H1 (cell line): Measurements from ENCODE around the gene NPAT. TPM values are rescaled to one million over a fixed set of nuclear protein-coding genes. Genes with fewer than 3 reads are reported as not detected.

ENCODE experiments used
- CTCF ChIA-PET: fragments of 300-600 bp; sonication (Branson Sonifier 250); formaldehyde crosslinking; loops from one replicate; lab custom pipeline; 2021; ENCODE audit not compliant: partially characterized antibody; lab: Charles Lee
- POLR2A ChIA-PET: fragments of 300-600 bp; sonication (Branson Sonifier 250); formaldehyde crosslinking; loops from one replicate; lab custom pipeline; 2021; ENCODE audit warnings: inconsistent platforms; ENCODE audit not compliant: partially characterized antibody; lab: Charles Lee
- DNase-seq, 2 experiments: peaks; one replicate each; pipeline versions ENCODE4 v3.0.0 to v3.0.0-alpha.2; 2010 to 2022; ENCODE audit warnings: low spot score in 2 of 2, low read depth in 1 of 2, mixed read lengths in 1 of 2
- FAIRE-seq: peaks from 2 replicates; lab custom pipeline; 2011; peaks lifted over from hg19 to GRCh38; lab: Jason Lieb, UNC
- H2AFZ ChIP-seq: 2 replicates; pipeline ENCODE4 v1.8.1; 2012; ENCODE audit warnings: low read length, inconsistent platforms
- H2AK5ac ChIP-seq: 2 replicates; pipeline ENCODE4 v1.6.1; 2013; ENCODE audit warnings: low read depth, low read length
- H2BK120ac ChIP-seq: replicated peaks from 2 replicates; pipeline ENCODE3; 2013; ENCODE audit warnings: low read depth, low read length, inconsistent platforms
- H2BK12ac ChIP-seq: 2 replicates; pipeline ENCODE4 v1.6.1; 2013; ENCODE audit warnings: low read depth, low read length
- H2BK15ac ChIP-seq: 2 replicates; pipeline ENCODE4 v1.6.1; 2013; ENCODE audit warnings: low read length
- H2BK20ac ChIP-seq: 2 replicates; pipeline ENCODE4 v1.6.1; 2013; ENCODE audit warnings: low read length
- H2BK5ac ChIP-seq: 2 replicates; pipeline ENCODE4 v1.6.1; 2013; ENCODE audit warnings: low read depth, low read length
- H3K14ac ChIP-seq: 2 replicates; pipeline ENCODE4 v1.6.1; 2013; ENCODE audit warnings: inconsistent platforms; ENCODE audit not compliant: insufficient read length
- H3K18ac ChIP-seq: 2 replicates; pipeline ENCODE4 v1.6.1; 2013; ENCODE audit warnings: low read length; ENCODE audit errors: extremely low read depth
- H3K23ac ChIP-seq: 2 replicates; pipeline ENCODE4 v1.6.1; 2013; ENCODE audit warnings: inconsistent platforms; ENCODE audit not compliant: insufficient read length
- H3K23me2 ChIP-seq: 2 replicates; pipeline ENCODE4 v1.6.1; 2013; ENCODE audit warnings: low read depth, low read length
- H3K27ac ChIP-seq: 2 replicates; pipeline ENCODE4 v1.6.1; 2011; ENCODE audit warnings: low read depth, low read length, inconsistent platforms
- H3K27me3 ChIP-seq, 4 experiments: replicated peaks in 1 of 4; 1 replicate in 1 of 4; 2 replicates in 3 of 4; pipeline versions ENCODE4 v1.6.1 to v1.8.1; 2011 to 2013; ENCODE audit warnings: low read length in 3 of 4, mild to moderate bottlenecking in 3 of 4, inconsistent platforms in 2 of 4, mixed read lengths in 2 of 4, moderate library complexity in 1 of 4; ENCODE audit not compliant: control insufficient read depth in 3 of 4, insufficient read depth in 3 of 4; ENCODE audit errors: extremely low read depth in 1 of 4
- H3K36me3 ChIP-seq, 4 experiments: 2 replicates each; pipeline versions ENCODE4 v1.6.1 to v1.8.1; 2011 to 2013; ENCODE audit warnings: mild to moderate bottlenecking in 4 of 4, low read length in 3 of 4, moderate library complexity in 2 of 4, control low read depth in 1 of 4, inconsistent platforms in 1 of 4; ENCODE audit not compliant: insufficient read depth in 4 of 4, control insufficient read depth in 2 of 4
- H3K4ac ChIP-seq: replicated peaks from 2 replicates; pipeline ENCODE3; 2013; ENCODE audit warnings: low read length, low read depth, mixed read lengths, inconsistent platforms; ENCODE audit not compliant: insufficient read length
- H3K4me1 ChIP-seq, 4 experiments: replicated peaks in 1 of 4; 1 replicate in 1 of 4; 2 replicates in 3 of 4; pipeline versions ENCODE4 v1.6.1 to v1.8.1; 2011 to 2013; ENCODE audit warnings: low read length in 3 of 4, inconsistent platforms in 2 of 4, mixed read lengths in 1 of 4; ENCODE audit not compliant: insufficient read depth in 4 of 4, control insufficient read depth in 3 of 4
- H3K4me2 ChIP-seq, 2 experiments: 2 replicates each; pipeline versions ENCODE4 v1.6.1 to v1.8.1; 2011 to 2013; ENCODE audit warnings: low read depth in 2 of 2, low read length in 2 of 2, control low read depth in 1 of 2, inconsistent platforms in 1 of 2, mild to moderate bottlenecking in 1 of 2; ENCODE audit not compliant: insufficient read depth in 1 of 2
- H3K4me3 ChIP-seq, 4 experiments: fragments of 200-600, 300-600 bp in 1 of 4; sonication (generic), shearing (Covaris generic), sonication (Bioruptor Twin) in 1 of 4; 2 replicates each; pipeline versions ENCODE4 v1.5.1 to v1.8.1; 2011 to 2016; ENCODE audit warnings: low read length in 4 of 4, low read depth in 3 of 4, control low read depth in 2 of 4, inconsistent platforms in 2 of 4, mild to moderate bottlenecking in 2 of 4, mixed read lengths in 1 of 4, moderate library complexity in 1 of 4; ENCODE audit not compliant: insufficient read depth in 2 of 4; ENCODE audit errors: extremely low read depth in 1 of 4
- H3K56ac ChIP-seq: replicated peaks from 2 replicates; pipeline ENCODE3; 2013; ENCODE audit warnings: low read depth, mild to moderate bottlenecking, mixed read lengths, low read length, inconsistent platforms; ENCODE audit not compliant: insufficient read length
- H3K79me1 ChIP-seq: 2 replicates; pipeline ENCODE4 v1.6.1; 2013; ENCODE audit warnings: low read depth, low read length, control low read depth
- H3K79me2 ChIP-seq, 2 experiments: 2 replicates each; pipeline versions ENCODE4 v1.6.1 to v1.8.1; 2012 to 2013; ENCODE audit warnings: low read length in 2 of 2, mild to moderate bottlenecking in 2 of 2, inconsistent platforms in 1 of 2; ENCODE audit not compliant: insufficient read depth in 2 of 2, control insufficient read depth in 1 of 2
- H3K9ac ChIP-seq, 4 experiments: replicated peaks in 1 of 4; 1 replicate in 1 of 4; 2 replicates in 3 of 4; pipeline versions ENCODE4 v1.6.1 to v1.8.1; 2011 to 2013; ENCODE audit warnings: low read depth in 3 of 4, low read length in 3 of 4, control low read depth in 2 of 4, mild to moderate bottlenecking in 2 of 4, moderate library complexity in 2 of 4, inconsistent platforms in 1 of 4; ENCODE audit errors: extremely low read depth in 1 of 4
- H3K9me3 ChIP-seq, 2 experiments: 2 replicates each; pipeline versions ENCODE4 v1.6.1 to v1.8.1; 2012 to 2013; ENCODE audit warnings: mild to moderate bottlenecking in 2 of 2, moderate library complexity in 2 of 2, control low read depth in 1 of 2, inconsistent platforms in 1 of 2, low read depth in 1 of 2, low read length in 1 of 2, mixed read lengths in 1 of 2; ENCODE audit not compliant: insufficient read depth in 2 of 2
- H4K20me1 ChIP-seq, 2 experiments: replicated peaks in 1 of 2; 2 replicates each; pipeline versions ENCODE3 to v1.8.1; 2011 to 2013; ENCODE audit warnings: inconsistent platforms in 2 of 2, low read length in 2 of 2, mild to moderate bottlenecking in 1 of 2; ENCODE audit not compliant: insufficient read depth in 2 of 2, control insufficient read depth in 1 of 2
- H4K5ac ChIP-seq: 2 replicates; pipeline ENCODE4 v1.6.1; 2013; ENCODE audit warnings: low read length, low read depth, mixed read lengths, inconsistent platforms; ENCODE audit not compliant: insufficient read length
- H4K8ac ChIP-seq: 2 replicates; pipeline ENCODE4 v1.8.0; 2013; ENCODE audit warnings: mild to moderate bottlenecking, moderate library complexity, low read length, inconsistent platforms; ENCODE audit not compliant: insufficient read depth; ENCODE audit errors: extremely low read depth
- H4K91ac ChIP-seq: replicated peaks from 2 replicates; pipeline ENCODE3; 2013; ENCODE audit warnings: low read length, mixed read lengths, inconsistent platforms; ENCODE audit not compliant: insufficient read length
- CTCF ChIP-seq, 3 experiments: IDR thresholded peaks; 1 replicate in 2 of 3; 2 replicates in 1 of 3; pipeline versions ENCODE4 v1.5.1 to v1.6.1; 2011; ENCODE audit warnings: low read length in 3 of 3, mild to moderate bottlenecking in 3 of 3, inconsistent platforms in 2 of 3, low read depth in 1 of 3, moderate library complexity in 1 of 3; ENCODE audit not compliant: insufficient read depth in 1 of 3; ENCODE audit errors: control extremely low read depth in 1 of 3
- MAFK ChIP-seq: IDR thresholded peaks from 2 replicates; pipeline ENCODE4 v1.6.1; 2012; ENCODE audit warnings: low read depth, mild to moderate bottlenecking, improper control_type of control experiment, low read length
- NRF1 ChIP-seq: IDR thresholded peaks from 2 replicates; pipeline ENCODE4 v1.6.1; 2011; ENCODE audit warnings: mild to moderate bottlenecking, low read depth, low read length, improper control_type of control experiment
- RAD21 ChIP-seq, 2 experiments: IDR thresholded peaks in 1 of 2; conservative IDR thresholded peaks in 1 of 2; 2 replicates each; pipeline ENCODE4 v1.6.1; 2011; ENCODE audit warnings: low read depth in 2 of 2, low read length in 2 of 2, improper control_type of control experiment in 1 of 2, inconsistent platforms in 1 of 2, mild to moderate bottlenecking in 1 of 2, moderate library complexity in 1 of 2
- WGBS, 2 experiments: shearing (Covaris generic) in 1 of 2; methylation state at CpG; one replicate each; pipeline versions ENCODE4 v1.1.6 to v1.1.7; 2013 to 2015; ENCODE audit warnings: low lambda C conversion rate in 2 of 2, mixed read lengths in 2 of 2, inconsistent platforms in 1 of 2, low coverage in 1 of 2, missing lambda C conversion rate in 1 of 2; ENCODE audit not compliant: insufficient replicate concordance in 2 of 2, insufficient coverage in 1 of 2, insufficient read length in 1 of 2; ENCODE audit errors: extremely low coverage in 1 of 2, missing lambda C conversion rate in 1 of 2; 5-methylcytosine and 5-hydroxymethylcytosine counted together
- polyA plus RNA-seq, 7 experiments: library from polyadenylated mRNA; depleted of rRNA in 3 of 7; stranded (reverse) in 5 of 7; unstranded in 2 of 7; fragments of >200 nt in 5 of 7; fragments of 200-250 nt in 2 of 7; gene quantifications; 1 replicate in 5 of 7; 2 replicates in 1 of 7; 4 replicates in 1 of 7; pipeline versions ENCODE4 v1.2.1 to v1.2.3, GENCODE V29; 2011 to 2013; ENCODE audit warnings: missing spikeins in 2 of 7, mixed read lengths in 2 of 7
- total RNA-seq: library from RNA; stranded (reverse); fragmentation: NEBNext Ultra II Directional; extraction: Animal tissue kit (Norgen Biotek cat#: 25700); gene quantifications from 2 replicates; pipeline ENCODE4 v1.2.1, GENCODE V29; 2021

The NPAT gene
- total and polyA plus RNA-seq, 2 of the 8 experiments (the other 6 are each of a cell fraction or from before 2014, with no cell fraction given), result 4.6 to 23.4 TPM

GRCh38 chr11:108135845-108136544 is 86.4 kb downstream of the NPAT start:
- Histone ChIP-seq H3K18ac (no peak overlapping the region), H3K9ac (no peak overlapping the region), H3K4ac (no peak overlapping the region), H3K27ac (no peak overlapping the region), H3K23ac (no peak overlapping the region), H2BK12ac (no peak overlapping the region), H2AFZ (no peak overlapping the region), H3K79me2 (no peaks in the 10 kb centered on the region), H4K20me1 (no peaks in the 10 kb centered on the region), H4K91ac (no peak overlapping the region), H4K5ac (no peak overlapping the region), H3K79me1 (no peaks in the 10 kb centered on the region), H3K27me3 (no peaks in the 10 kb centered on the region), H2AK5ac (no peak overlapping the region), H2BK120ac (no peak overlapping the region)
- TF ChIP-seq MAFK, result peak; percentile 84
- TF ChIP-seq NRF1, result no peak
- TF ChIP-seq RAD21 (IDR thresholded peaks at IDR 0.05 in 1 of 2, conservative IDR thresholded peaks at IDR 0.05 in 1 of 2; ENCODE audit: low read depth in 2 of 2, low read length in 2 of 2), result peak; percentile 35 to 41; a peak in 3 of 4 replicates
- peak in 2 of 3 experiments; percentile 16 to 19; a peak in 2 of 4 replicates for TF ChIP-seq CTCF (IDR thresholded peaks at IDR 0.05; ENCODE audit: control extremely low read depth in 1 of 3, insufficient read depth in 1 of 3, low read depth in 1 of 3, low read length in 3 of 3)
- TF ChIP-seq, all 59 proteins: peak for 3
- FAIRE-seq, result no peak
- Histone ChIP-seq H2BK15ac (no peak overlapping the region), H3K4me3 (no peak overlapping the region), H3K9me3 (no peaks in the 10 kb centered on the region), H3K36me3 (peaks cover 0 to 8% (median under 1%) of the 10 kb centered on the region in 4 experiments; a peak in 3 of 8 replicates), H3K23me2 (no peaks in the 10 kb centered on the region), H3K56ac (no peak overlapping the region), H3K14ac (no peak overlapping the region), H4K8ac (no peak overlapping the region), H3K4me2 (no peak overlapping the region), H3K4me1 (no peaks in the 10 kb centered on the region), H2BK20ac (no peak overlapping the region), H2BK5ac (no peak overlapping the region)
- 92% methylated on average over 2 of the region's 2 CpGs; no CpG with 5 or more reads in 1 of the 2 experiments for WGBS, 2 experiments
- POLR2A ChIA-PET, result interaction anchor here (0.9 to 1.5 kb wide), 2 partner anchors 12 to 87 kb away, joined by 3 to 4 read pairs; partner anchors contain the start of genes ATM and NPAT
- no peak for DNase-seq
- CTCF ChIA-PET, result interaction anchor here (1.1 kb wide), 1 partner anchor 215 kb away, joined by 3 read pairs; no protein-coding TSS in a partner anchor
